Right atrium auricular region (tissue), 2 donors: Measurements from ENCODE around the gene EPC1. TPM values are rescaled to one million over a fixed set of nuclear protein-coding genes. Genes with fewer than 3 reads are reported as not detected.
"Not testable (repeated sequence)": the region's sequence is repeated elsewhere in the genome, so short reads cannot be mapped to it uniquely, and the experiment has no call there.

ENCODE experiments used
- DNase-seq: peaks from one replicate; pipeline ENCODE4 v3.0.0-alpha.2; 2019; ENCODE audit warnings: low spot score
- H3K27ac ChIP-seq, 2 donors: fragments of 200-600 bp; sonication (generic); 1 replicate in 1 of 2; 2 replicates in 1 of 2; pipeline ENCODE4 v1.5.1; 2016 to 2019
- H3K27me3 ChIP-seq, 2 donors: fragments of 200-600 bp; sonication (generic); one replicate each; pipeline versions ENCODE4 v1.5.1 to v1.6.0; 2017 to 2019
- H3K36me3 ChIP-seq: fragments of 200-600 bp; sonication (generic); one replicate; pipeline ENCODE4 v1.5.1; 2016
- H3K4me1 ChIP-seq, 2 donors: fragments of 200-600 bp; sonication (generic); one replicate each; pipeline versions ENCODE4 v1.5.1 to v1.6.0; 2017 to 2019
- H3K4me3 ChIP-seq, 2 donors: fragments of 200-600 bp; sonication (generic); 1 replicate in 1 of 2; 2 replicates in 1 of 2; pipeline ENCODE4 v1.5.1; 2017 to 2019; ENCODE audit warnings: mild to moderate bottlenecking in 1 of 2, moderate library complexity in 1 of 2
- H3K9me3 ChIP-seq, 2 donors: fragments of 200-600 bp; sonication (generic); one replicate each; pipeline ENCODE4 v1.5.1; 2019
- total RNA-seq, 2 donors: library from RNA; depleted of rRNA; stranded (reverse); fragments of >200 nt; gene quantifications; one replicate each; pipeline ENCODE4 v1.1.0, GENCODE V29; 2016
- TF ChIP-seq, protein P1 (sequence below), 2 donors: fragments of 200-600 bp; sonication (generic); IDR thresholded peaks; one replicate each; pipeline ENCODE4 v1.5.1; 2019; ENCODE audit warnings: antibody characterized with exemption in 2 of 2

EPC1 gene
- total RNA-seq, 2 donors from 2014 or later: 19.5 to 20.1 TPM

DNA sequence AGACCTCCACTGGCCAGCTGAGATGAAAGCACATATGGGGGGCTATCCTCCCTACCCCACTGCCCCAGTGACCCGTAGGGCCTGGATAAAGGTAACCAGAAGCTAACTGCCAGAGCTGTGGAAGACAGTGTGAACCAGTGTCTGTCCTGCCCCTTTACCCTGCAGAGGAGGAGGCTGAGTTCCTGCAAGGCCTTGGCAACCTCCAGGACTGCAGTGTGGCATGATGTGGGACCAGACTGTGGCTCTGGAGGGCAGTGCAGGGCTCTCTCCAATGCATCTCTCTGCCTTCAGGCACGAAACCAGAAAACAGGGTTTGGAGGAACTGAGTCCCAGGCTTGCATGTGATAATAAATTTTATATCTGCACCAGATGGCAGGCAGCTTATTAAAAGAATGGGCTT, 93.1 kb downstream of the EPC1 start:
- DNase-seq: no peak
- no peaks in the 10 kb centered on the region for H3K36me3 ChIP-seq
- H3K27ac ChIP-seq: no peak overlapping the region
- H3K27me3 ChIP-seq: no peaks in the 10 kb centered on the region
- no peak overlapping the region for H3K4me3 ChIP-seq
- H3K4me1 ChIP-seq: peaks cover 0 to 15% of the 10 kb centered on the region in 2 donors
- TF ChIP-seq, protein P1, sequence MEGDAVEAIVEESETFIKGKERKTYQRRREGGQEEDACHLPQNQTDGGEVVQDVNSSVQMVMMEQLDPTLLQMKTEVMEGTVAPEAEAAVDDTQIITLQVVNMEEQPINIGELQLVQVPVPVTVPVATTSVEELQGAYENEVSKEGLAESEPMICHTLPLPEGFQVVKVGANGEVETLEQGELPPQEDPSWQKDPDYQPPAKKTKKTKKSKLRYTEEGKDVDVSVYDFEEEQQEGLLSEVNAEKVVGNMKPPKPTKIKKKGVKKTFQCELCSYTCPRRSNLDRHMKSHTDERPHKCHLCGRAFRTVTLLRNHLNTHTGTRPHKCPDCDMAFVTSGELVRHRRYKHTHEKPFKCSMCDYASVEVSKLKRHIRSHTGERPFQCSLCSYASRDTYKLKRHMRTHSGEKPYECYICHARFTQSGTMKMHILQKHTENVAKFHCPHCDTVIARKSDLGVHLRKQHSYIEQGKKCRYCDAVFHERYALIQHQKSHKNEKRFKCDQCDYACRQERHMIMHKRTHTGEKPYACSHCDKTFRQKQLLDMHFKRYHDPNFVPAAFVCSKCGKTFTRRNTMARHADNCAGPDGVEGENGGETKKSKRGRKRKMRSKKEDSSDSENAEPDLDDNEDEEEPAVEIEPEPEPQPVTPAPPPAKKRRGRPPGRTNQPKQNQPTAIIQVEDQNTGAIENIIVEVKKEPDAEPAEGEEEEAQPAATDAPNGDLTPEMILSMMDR (IDR thresholded peaks at IDR 0.05): no peak
- no peaks in the 10 kb centered on the region for H3K9me3 ChIP-seq

DNA sequence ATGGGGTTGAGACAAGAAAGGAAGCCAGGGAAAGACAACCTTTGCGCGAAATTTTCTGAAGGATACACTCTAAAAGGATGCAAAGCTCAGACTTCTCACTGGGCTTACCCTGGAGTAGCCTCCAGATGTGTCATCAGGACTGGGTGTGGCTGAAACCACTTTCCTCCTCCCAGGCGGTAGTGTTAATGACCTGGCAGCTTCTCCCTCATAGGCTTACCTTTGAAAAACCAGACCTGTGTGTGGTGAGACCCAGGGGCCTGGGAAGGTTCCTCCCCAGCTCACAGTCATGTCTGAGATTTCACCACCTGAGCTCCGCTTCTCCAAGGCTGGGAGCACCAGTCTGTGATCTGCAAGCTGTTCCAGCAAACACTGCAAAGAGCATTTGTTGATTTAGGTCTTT, 93.7 kb downstream of the EPC1 start:
- DNase-seq: no peak
- Histone ChIP-seq H3K36me3 (no peaks in the 10 kb centered on the region), H3K27ac (no peak overlapping the region), H3K9me3 (no peaks in the 10 kb centered on the region), H3K27me3 (no peaks in the 10 kb centered on the region), H3K4me3 (no peak overlapping the region), H3K4me1 (peaks cover 0 to 15% of the 10 kb centered on the region in 2 donors)
- TF ChIP-seq, protein P1 (IDR thresholded peaks at IDR 0.05): no peak

DNA sequence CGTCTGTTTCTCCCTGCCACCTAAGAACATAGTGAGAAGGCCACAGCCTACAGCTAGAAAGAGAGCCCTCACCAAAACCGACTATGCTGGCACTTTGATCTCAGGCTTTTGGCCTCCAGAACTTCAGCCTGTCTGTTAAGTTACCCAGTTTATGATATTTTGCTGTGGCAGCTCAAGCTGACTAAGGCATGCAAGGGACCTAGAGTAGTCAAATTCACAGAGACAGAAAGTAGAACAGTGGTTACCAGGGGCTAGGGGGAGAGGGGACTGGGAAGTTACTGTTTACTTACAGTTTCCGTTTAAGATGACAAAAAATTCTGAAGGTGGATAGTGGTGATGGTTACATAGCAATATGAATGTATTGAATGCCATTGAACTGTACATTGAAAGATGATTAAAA, 96.5 kb downstream of the EPC1 start:
- not testable (repeated sequence) for H3K4me3 ChIP-seq, H3K9me3 ChIP-seq, DNase-seq, H3K27ac ChIP-seq, H3K36me3 ChIP-seq, H3K27me3 ChIP-seq, H3K4me1 ChIP-seq

- DNase-seq: no peak
- H3K36me3 ChIP-seq: no peaks in the 10 kb centered on the region
- H3K4me3 ChIP-seq: no peak overlapping the region
- TF ChIP-seq, protein P1 (IDR thresholded peaks at IDR 0.05): no peak
- H3K9me3 ChIP-seq: no peaks in the 10 kb centered on the region
- no peaks in the 10 kb centered on the region for H3K4me1 ChIP-seq
- no peaks in the 10 kb centered on the region for H3K27me3 ChIP-seq
- no peak overlapping the region for H3K27ac ChIP-seq
Measured at GRCh38 chr10:32246685-32247084, 100.3 kb downstream of the EPC1 start.

DNA sequence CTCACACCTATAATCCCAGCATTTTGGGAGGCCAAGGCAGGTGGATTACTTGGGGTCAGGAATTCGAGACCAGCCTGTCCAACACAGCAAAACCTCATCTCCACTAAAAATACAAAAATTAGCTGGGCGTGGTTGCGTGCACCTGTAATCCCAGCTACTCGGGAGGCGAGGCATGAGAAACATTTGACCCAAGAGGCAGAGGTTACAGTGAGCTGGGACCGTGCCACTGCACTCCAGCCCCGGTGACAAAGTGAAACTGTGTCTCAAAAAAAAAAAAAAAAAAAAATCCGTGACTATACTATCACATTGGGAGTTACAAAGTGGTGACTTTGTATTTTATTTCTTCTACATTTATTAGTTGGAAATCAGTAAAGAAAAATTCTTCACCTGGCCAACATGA, 101.2 kb downstream of the EPC1 start:
- H3K4me3 ChIP-seq: no peak overlapping the region
- H3K27ac ChIP-seq: no peak overlapping the region
- no peaks in the 10 kb centered on the region for H3K4me1 ChIP-seq
- H3K27me3 ChIP-seq: no peaks in the 10 kb centered on the region
- no peaks in the 10 kb centered on the region for H3K36me3 ChIP-seq
- no peaks in the 10 kb centered on the region for H3K9me3 ChIP-seq
- DNase-seq: no peak
- TF ChIP-seq, protein P1 (IDR thresholded peaks at IDR 0.05): no peak

- no peak for DNase-seq
- Histone ChIP-seq H3K27me3 (no peaks in the 10 kb centered on the region), H3K36me3 (no peaks in the 10 kb centered on the region), H3K4me1 (no peaks in the 10 kb centered on the region), H3K9me3 (no peaks in the 10 kb centered on the region), H3K27ac (no peak overlapping the region), H3K4me3 (no peak overlapping the region)
- TF ChIP-seq, protein P1 (IDR thresholded peaks at IDR 0.05): no peak
Measured at GRCh38 chr10:32244421-32245207, 102.3 kb downstream of the EPC1 start.
